ENCODE data around the gene LRPAP1. TPM values are rescaled to one million over a fixed set of nuclear protein-coding genes. Genes with fewer than 3 reads are reported as not detected.
"Not testable (repeated sequence)": the region's sequence is repeated elsewhere in the genome, so short reads cannot be mapped to it uniquely, and the experiment has no call there.

LRPAP1 gene
- total and polyA plus RNA-seq, 2 experiments from 2014 or later = 63.0 to 82.5 TPM

DNA sequence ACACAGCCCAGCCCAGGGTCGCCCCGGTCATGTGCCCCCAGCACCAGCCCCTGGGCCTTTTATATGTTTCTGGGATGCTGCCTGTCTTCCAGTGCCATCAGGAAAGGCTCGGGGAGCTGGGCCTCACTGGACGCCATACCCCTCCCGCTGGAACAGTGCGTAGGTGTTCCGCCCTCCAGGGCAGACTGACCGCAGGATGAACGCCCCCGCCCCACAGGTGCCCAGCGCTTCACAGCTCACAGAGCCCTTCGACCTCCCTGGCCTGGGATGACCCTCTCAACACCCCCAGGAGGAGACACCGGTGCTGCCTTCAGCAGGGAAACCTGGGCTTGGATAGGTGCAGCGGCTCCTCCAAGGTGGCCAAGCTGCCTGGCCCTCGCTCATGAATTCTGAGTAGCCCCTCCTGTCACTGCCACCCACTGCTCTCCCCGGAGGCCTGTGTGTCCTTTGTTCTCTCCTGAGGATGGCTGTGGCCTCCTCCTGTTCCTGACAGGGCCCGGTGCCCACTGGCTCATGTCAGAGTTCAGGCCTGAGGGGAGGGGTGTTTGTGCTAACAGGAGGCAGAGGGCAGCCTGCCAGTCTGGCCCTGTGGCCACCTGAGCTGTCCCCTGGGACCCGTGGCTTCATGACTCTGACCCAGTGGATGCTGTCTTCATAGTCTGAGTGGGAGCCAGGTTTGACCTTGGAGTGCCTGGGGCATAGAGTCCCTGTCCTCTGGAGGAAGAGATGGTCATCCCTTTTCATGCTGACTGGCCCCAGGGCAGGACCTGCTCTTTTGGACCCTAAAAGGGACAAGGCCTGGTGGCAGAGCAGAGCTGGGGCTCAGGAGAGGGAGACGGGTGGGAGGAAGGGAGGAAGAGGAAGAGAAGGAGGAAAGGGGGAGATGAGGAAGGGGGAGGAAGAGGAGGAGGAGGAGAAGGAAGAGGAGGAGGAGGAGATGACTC lies 43.5 kb upstream of the LRPAP1 start:
- H3K27me3 Mint-ChIP-seq (ENCODE audit: insufficient read depth, low read depth, poor library complexity) = peaks cover 25% of the 10 kb centered on the region

DNA sequence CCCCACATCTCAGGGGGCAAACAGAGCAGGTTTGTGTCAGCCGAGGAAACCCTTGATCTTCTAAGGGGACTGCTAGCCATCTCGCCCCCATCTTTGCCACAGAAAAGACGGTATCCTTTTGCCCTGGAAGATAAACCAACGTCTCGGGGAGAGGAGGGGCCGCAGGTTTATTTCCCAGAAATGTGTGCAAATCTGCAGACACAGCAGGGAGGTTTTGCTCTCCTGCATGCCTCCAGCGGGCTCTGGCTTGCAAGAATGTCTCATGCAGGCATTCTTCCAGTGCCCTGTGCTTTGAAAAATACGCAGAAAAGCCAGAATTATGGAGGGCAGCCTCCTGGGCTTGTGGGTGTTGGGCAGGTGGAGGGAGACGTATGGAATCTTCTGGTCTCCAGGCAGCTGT lies 42.6 kb upstream of the LRPAP1 start:
- not testable (repeated sequence) for H3K9me3 Mint-ChIP-seq; H3K27ac ChIP-seq (ENCODE audit: low read depth); H2AFZ ChIP-seq; H3K36me3 Mint-ChIP-seq (ENCODE audit: low read depth); H3K27me3 ChIP-seq (ENCODE audit: insufficient read depth); H4K20me1 ChIP-seq (replicated peaks; ENCODE audit: insufficient read depth); H3K4me1 ChIP-seq (ENCODE audit: insufficient read depth); H3K36me3 ChIP-seq (ENCODE audit: insufficient read depth); H3K79me2 ChIP-seq (replicated peaks; ENCODE audit: insufficient read depth); H3K27ac Mint-ChIP-seq; H3K9me2 ChIP-seq (ENCODE audit: insufficient read depth); H3K4me1 Mint-ChIP-seq; H3K4me2 ChIP-seq; H3K4me3 Mint-ChIP-seq; DNase-seq (ENCODE audit: low spot score); ATAC-seq; H3F3A ChIP-seq (replicated peaks; ENCODE audit: low read depth); H3K4me3 ChIP-seq
- H3K27me3 Mint-ChIP-seq (ENCODE audit: insufficient read depth, low read depth, poor library complexity) = peaks cover 22% of the 10 kb centered on the region

More for the DNA sequence above, 43.5 kb upstream of the LRPAP1 start:
- H3K36me3 Mint-ChIP-seq (ENCODE audit: low read depth); H3K4me3 ChIP-seq; H3K4me3 Mint-ChIP-seq; H2AFZ ChIP-seq; ATAC-seq; H3K4me2 ChIP-seq; H3K9me3 Mint-ChIP-seq; H3K36me3 ChIP-seq (ENCODE audit: insufficient read depth); DNase-seq (ENCODE audit: low spot score); H3K27ac Mint-ChIP-seq; H3K9me2 ChIP-seq (ENCODE audit: insufficient read depth); H3F3A ChIP-seq (replicated peaks; ENCODE audit: low read depth); H3K4me1 Mint-ChIP-seq; H3K27me3 ChIP-seq (ENCODE audit: insufficient read depth); H3K27ac ChIP-seq (ENCODE audit: low read depth); H3K79me2 ChIP-seq (replicated peaks; ENCODE audit: insufficient read depth); H3K4me1 ChIP-seq (ENCODE audit: insufficient read depth); H4K20me1 ChIP-seq (replicated peaks; ENCODE audit: insufficient read depth): not testable (repeated sequence)

DNA sequence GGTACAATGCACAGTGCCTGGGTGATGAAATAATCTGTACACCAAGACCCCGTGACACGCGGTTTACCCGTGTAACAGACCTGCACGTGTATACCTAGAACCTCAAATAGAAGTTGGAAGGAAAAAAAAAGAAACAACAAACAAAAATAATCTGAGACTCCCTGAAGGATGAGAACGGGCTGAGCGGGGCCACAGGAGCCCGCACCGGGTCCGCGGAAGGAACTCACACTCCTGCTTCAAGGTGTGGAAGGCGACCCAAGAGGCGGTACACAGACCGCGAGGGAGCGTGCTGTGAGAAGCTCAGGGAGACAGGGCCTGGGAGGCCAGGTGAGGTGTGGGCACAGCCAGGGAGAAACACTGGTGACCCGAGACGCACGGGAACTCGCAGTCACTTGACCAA lies 42.1 kb upstream of the LRPAP1 start:
- H3F3A ChIP-seq (replicated peaks; ENCODE audit: low read depth); ATAC-seq; H3K9me3 Mint-ChIP-seq; H3K4me3 Mint-ChIP-seq; DNase-seq (ENCODE audit: low spot score); H3K4me2 ChIP-seq; H3K27ac Mint-ChIP-seq; H3K9me2 ChIP-seq (ENCODE audit: insufficient read depth); H3K27ac ChIP-seq (ENCODE audit: low read depth); H3K79me2 ChIP-seq (replicated peaks; ENCODE audit: insufficient read depth); H4K20me1 ChIP-seq (replicated peaks; ENCODE audit: insufficient read depth); H3K4me1 ChIP-seq (ENCODE audit: insufficient read depth); H3K4me1 Mint-ChIP-seq; H3K4me3 ChIP-seq; H2AFZ ChIP-seq; H3K27me3 ChIP-seq (ENCODE audit: insufficient read depth); H3K36me3 Mint-ChIP-seq (ENCODE audit: low read depth); H3K36me3 ChIP-seq (ENCODE audit: insufficient read depth): not testable (repeated sequence)
- peaks cover 22% of the 10 kb centered on the region for H3K27me3 Mint-ChIP-seq (ENCODE audit: insufficient read depth, low read depth, poor library complexity)

DNA sequence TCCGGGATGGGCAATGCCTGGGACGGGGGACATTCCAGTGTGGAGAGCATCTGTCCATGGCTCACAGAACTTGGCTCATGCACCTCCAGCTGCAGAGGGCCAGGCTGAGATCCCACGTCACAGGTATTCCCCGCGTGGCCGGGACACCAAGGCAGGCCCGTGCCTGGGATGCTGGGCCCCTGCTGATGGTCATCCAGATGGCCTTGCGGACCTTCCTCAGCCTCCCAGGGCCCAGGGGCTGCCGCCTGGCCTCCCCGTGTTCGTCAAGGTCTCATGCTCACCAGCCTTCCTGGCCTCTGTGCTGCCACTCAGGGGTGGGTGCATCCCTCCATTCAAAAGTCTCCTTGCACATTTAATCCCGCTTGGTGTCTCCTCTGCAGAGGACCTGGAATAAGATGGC lies 40.9 kb upstream of the LRPAP1 start:
- Mint-ChIP-seq H3K36me3 (ENCODE audit: low read depth) (no peaks in the 10 kb centered on the region), H3K27me3 (ENCODE audit: insufficient read depth, low read depth, poor library complexity) (peaks cover 15% of the 10 kb centered on the region), H3K4me1 (no peaks in the 10 kb centered on the region), H3K9me3 (no peaks in the 10 kb centered on the region), H3K4me3 (no peak overlapping the region), H3K27ac (no peak overlapping the region)
- ATAC-seq (no peak), DNase-seq (ENCODE audit: low spot score) (no peak)
- no peak overlapping the region for H3K4me2 ChIP-seq
- H3K4me1 ChIP-seq (ENCODE audit: insufficient read depth) = no peaks in the 10 kb centered on the region
- H3K79me2 ChIP-seq (replicated peaks; ENCODE audit: insufficient read depth) = no peaks in the 10 kb centered on the region
- no peaks in the 10 kb centered on the region for H3K36me3 ChIP-seq (ENCODE audit: insufficient read depth)
- no peak overlapping the region for H2AFZ ChIP-seq
- no peaks in the 10 kb centered on the region for H3K27me3 ChIP-seq (ENCODE audit: insufficient read depth)
- no peak overlapping the region for H3K4me3 ChIP-seq
- no peaks in the 10 kb centered on the region for H3K9me2 ChIP-seq (ENCODE audit: insufficient read depth)
- no peaks in the 10 kb centered on the region for H3F3A ChIP-seq (replicated peaks; ENCODE audit: low read depth)
- TF ChIP-seq EZH2 (IDR thresholded peaks at IDR 0.05; ENCODE audit: low read depth, unreplicated experiment) (no peak), POLR2AphosphoS5 (IDR thresholded peaks at IDR 0.05; ENCODE audit: low read depth) (no peak)
- H3K27ac ChIP-seq (ENCODE audit: low read depth) = no peak overlapping the region
- no peaks in the 10 kb centered on the region for H4K20me1 ChIP-seq (replicated peaks; ENCODE audit: insufficient read depth)
